ENCODE measurements around the gene GALNT13. TPM values are rescaled to one million over a fixed set of nuclear protein-coding genes. Genes with fewer than 3 reads are reported as not detected.

The GALNT13 gene
- total and polyA plus RNA-seq, 2 of the 13 experiments (the other 11 are each of a cell fraction or from before 2014, with no cell fraction given) = 1.3 to 5.0 TPM

GRCh38 chr2:154447727-154448418 is 576.2 kb downstream of the GALNT13 start (continued):
- TF ChIP-seq ZBTB40 (IDR thresholded peaks at IDR 0.05) (no peak), ZBTB40 (CRISPR knock-in tag; IDR thresholded peaks at IDR 0.05) (no peak; the same call in 1 of the 2 replicates), ZFP1 (CRISPR knock-in tag; IDR thresholded peaks at IDR 0.05) (0 out of 2 replicates have a peak, but pooled peaks have one; percentile 25), MTF1 (CRISPR knock-in tag; IDR thresholded peaks at IDR 0.05) (no peak)
- TF ChIP-seq, protein P1, sequence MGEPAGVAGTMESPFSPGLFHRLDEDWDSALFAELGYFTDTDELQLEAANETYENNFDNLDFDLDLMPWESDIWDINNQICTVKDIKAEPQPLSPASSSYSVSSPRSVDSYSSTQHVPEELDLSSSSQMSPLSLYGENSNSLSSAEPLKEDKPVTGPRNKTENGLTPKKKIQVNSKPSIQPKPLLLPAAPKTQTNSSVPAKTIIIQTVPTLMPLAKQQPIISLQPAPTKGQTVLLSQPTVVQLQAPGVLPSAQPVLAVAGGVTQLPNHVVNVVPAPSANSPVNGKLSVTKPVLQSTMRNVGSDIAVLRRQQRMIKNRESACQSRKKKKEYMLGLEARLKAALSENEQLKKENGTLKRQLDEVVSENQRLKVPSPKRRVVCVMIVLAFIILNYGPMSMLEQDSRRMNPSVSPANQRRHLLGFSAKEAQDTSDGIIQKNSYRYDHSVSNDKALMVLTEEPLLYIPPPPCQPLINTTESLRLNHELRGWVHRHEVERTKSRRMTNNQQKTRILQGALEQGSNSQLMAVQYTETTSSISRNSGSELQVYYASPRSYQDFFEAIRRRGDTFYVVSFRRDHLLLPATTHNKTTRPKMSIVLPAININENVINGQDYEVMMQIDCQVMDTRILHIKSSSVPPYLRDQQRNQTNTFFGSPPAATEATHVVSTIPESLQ (CRISPR knock-in tag; conservative IDR thresholded peaks at IDR 0.05) = no peak
- TF ChIP-seq, protein P2, sequence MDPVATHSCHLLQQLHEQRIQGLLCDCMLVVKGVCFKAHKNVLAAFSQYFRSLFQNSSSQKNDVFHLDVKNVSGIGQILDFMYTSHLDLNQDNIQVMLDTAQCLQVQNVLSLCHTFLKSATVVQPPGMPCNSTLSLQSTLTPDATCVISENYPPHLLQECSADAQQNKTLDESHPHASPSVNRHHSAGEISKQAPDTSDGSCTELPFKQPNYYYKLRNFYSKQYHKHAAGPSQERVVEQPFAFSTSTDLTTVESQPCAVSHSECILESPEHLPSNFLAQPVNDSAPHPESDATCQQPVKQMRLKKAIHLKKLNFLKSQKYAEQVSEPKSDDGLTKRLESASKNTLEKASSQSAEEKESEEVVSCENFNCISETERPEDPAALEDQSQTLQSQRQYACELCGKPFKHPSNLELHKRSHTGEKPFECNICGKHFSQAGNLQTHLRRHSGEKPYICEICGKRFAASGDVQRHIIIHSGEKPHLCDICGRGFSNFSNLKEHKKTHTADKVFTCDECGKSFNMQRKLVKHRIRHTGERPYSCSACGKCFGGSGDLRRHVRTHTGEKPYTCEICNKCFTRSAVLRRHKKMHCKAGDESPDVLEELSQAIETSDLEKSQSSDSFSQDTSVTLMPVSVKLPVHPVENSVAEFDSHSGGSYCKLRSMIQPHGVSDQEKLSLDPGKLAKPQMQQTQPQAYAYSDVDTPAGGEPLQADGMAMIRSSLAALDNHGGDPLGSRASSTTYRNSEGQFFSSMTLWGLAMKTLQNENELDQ (CRISPR knock-in tag; IDR thresholded peaks at IDR 0.05; ENCODE audit: borderline replicate concordance) = no peak
- TF ChIP-seq, protein P3, sequence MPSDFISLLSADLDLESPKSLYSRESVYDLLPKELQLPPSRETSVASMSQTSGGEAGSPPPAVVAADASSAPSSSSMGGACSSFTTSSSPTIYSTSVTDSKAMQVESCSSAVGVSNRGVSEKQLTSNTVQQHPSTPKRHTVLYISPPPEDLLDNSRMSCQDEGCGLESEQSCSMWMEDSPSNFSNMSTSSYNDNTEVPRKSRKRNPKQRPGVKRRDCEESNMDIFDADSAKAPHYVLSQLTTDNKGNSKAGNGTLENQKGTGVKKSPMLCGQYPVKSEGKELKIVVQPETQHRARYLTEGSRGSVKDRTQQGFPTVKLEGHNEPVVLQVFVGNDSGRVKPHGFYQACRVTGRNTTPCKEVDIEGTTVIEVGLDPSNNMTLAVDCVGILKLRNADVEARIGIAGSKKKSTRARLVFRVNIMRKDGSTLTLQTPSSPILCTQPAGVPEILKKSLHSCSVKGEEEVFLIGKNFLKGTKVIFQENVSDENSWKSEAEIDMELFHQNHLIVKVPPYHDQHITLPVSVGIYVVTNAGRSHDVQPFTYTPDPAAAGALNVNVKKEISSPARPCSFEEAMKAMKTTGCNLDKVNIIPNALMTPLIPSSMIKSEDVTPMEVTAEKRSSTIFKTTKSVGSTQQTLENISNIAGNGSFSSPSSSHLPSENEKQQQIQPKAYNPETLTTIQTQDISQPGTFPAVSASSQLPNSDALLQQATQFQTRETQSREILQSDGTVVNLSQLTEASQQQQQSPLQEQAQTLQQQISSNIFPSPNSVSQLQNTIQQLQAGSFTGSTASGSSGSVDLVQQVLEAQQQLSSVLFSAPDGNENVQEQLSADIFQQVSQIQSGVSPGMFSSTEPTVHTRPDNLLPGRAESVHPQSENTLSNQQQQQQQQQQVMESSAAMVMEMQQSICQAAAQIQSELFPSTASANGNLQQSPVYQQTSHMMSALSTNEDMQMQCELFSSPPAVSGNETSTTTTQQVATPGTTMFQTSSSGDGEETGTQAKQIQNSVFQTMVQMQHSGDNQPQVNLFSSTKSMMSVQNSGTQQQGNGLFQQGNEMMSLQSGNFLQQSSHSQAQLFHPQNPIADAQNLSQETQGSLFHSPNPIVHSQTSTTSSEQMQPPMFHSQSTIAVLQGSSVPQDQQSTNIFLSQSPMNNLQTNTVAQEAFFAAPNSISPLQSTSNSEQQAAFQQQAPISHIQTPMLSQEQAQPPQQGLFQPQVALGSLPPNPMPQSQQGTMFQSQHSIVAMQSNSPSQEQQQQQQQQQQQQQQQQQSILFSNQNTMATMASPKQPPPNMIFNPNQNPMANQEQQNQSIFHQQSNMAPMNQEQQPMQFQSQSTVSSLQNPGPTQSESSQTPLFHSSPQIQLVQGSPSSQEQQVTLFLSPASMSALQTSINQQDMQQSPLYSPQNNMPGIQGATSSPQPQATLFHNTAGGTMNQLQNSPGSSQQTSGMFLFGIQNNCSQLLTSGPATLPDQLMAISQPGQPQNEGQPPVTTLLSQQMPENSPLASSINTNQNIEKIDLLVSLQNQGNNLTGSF (CRISPR knock-in tag; IDR thresholded peaks at IDR 0.05) = no peak
